DOHH2 (cell line): ENCODE results near the gene ANKRD13A.
"Not testable (repeated sequence)": the region's sequence is repeated elsewhere in the genome, so short reads cannot be mapped to it uniquely, and the experiment has no call there.

Experiments used
- H3F3A ChIP-seq: fragments of 200-600 bp; sonication (generic), shearing (Covaris generic); 2 replicates; pipeline ENCODE4 v1.6.0; 2016; ENCODE audit warnings: antibody characterized with exemption, mild to moderate bottlenecking; ENCODE audit not compliant: control insufficient read depth, insufficient read depth
- H3K27ac ChIP-seq: fragments of 200-600 bp; sonication (generic); 2 replicates; pipeline ENCODE4 v1.5.1; 2014; ENCODE audit warnings: low read depth, mild to moderate bottlenecking, low read length, moderate library complexity
- H3K27me3 ChIP-seq: fragments of 200-600 bp; sonication (generic); 2 replicates; pipeline ENCODE4 v1.6.1; 2014; ENCODE audit warnings: mild to moderate bottlenecking, low read length, mixed read lengths; ENCODE audit not compliant: control insufficient read depth
- H3K36me3 ChIP-seq: fragments of 200-600 bp; sonication (generic); 2 replicates; pipeline ENCODE4 v1.6.1; 2014; ENCODE audit warnings: mild to moderate bottlenecking, low read length, moderate library complexity, mixed read lengths; ENCODE audit not compliant: control insufficient read depth
- H3K4me1 ChIP-seq: fragments of 200-600 bp; sonication (generic); 2 replicates; pipeline ENCODE4 v1.6.1; 2014; ENCODE audit warnings: mild to moderate bottlenecking, low read length, mixed read lengths; ENCODE audit not compliant: control insufficient read depth
- H3K4me2 ChIP-seq: fragments of 200-600 bp; sonication (generic); 2 replicates; pipeline ENCODE4 v1.6.0; 2014; ENCODE audit warnings: mild to moderate bottlenecking, low read length, moderate library complexity
- H3K4me3 ChIP-seq: fragments of 200-600 bp; sonication (generic); 2 replicates; pipeline ENCODE4 v1.5.1; 2014; ENCODE audit warnings: mild to moderate bottlenecking, low read length, mixed read lengths
- H3K79me2 ChIP-seq: fragments of 200-600 bp; sonication (generic); 2 replicates; pipeline ENCODE4 v1.6.1; 2014; ENCODE audit warnings: mild to moderate bottlenecking, low read length, mixed read lengths; ENCODE audit not compliant: control insufficient read depth
- H3K9me2 ChIP-seq: fragments of 200-600 bp; sonication (generic); replicated peaks from 2 replicates; pipeline ENCODE4 v1.6.1; 2014; ENCODE audit warnings: mild to moderate bottlenecking, low read length, mixed read lengths; ENCODE audit not compliant: control insufficient read depth
- H3K9me3 ChIP-seq: fragments of 200-600 bp; sonication (generic); 2 replicates; pipeline ENCODE4 v1.6.1; 2014; ENCODE audit warnings: antibody characterized with exemption, low read length, mixed read lengths; ENCODE audit not compliant: control insufficient read depth, insufficient read depth
- H4K20me1 ChIP-seq: fragments of 200-600 bp; sonication (generic); 2 replicates; pipeline ENCODE4 v1.6.0; 2014; ENCODE audit warnings: low read depth, mild to moderate bottlenecking, antibody characterized with exemption, low read length, moderate library complexity; ENCODE audit not compliant: control insufficient read depth, insufficient read depth
- CTCF ChIP-seq: fragments of 200-600 bp; sonication (generic); IDR thresholded peaks from one replicate; pipeline ENCODE4 v1.5.1; 2014; ENCODE audit warnings: antibody characterized with exemption, mild to moderate bottlenecking, low read depth, low read length; ENCODE audit not compliant: poor library complexity, severe bottlenecking
- EZH2phosphoT487 ChIP-seq: fragments of 200-600 bp; sonication (generic); IDR thresholded peaks from 2 replicates; pipeline ENCODE4 v1.6.1; 2017; ENCODE audit warnings: borderline replicate concordance, mild to moderate bottlenecking, antibody characterized with exemption, low read length, moderate library complexity, mixed read lengths

ANKRD13A gene

GRCh38 chr12:110079477-110080400 is 80.5 kb downstream of the ANKRD13A start:
- H3K27ac ChIP-seq: 0 out of 2 replicates have a peak overlapping the region, but pooled peaks have one; percentile 3
- peak overlapping the region; percentile 57 for H3K4me2 ChIP-seq
- H3K4me3 ChIP-seq: peak overlapping the region; percentile 63

GRCh38 chr12:110080410-110080809 is 81.2 kb downstream of the ANKRD13A start:
- Histone ChIP-seq H3F3A (no peaks in the 10 kb centered on the region), H3K4me2 (peak overlapping the region; percentile 57), H3K4me3 (peak overlapping the region; percentile 63), H3K9me3 (no peaks in the 10 kb centered on the region), H3K79me2 (no peaks in the 10 kb centered on the region), H3K27ac (no peak overlapping the region), H3K36me3 (no peaks in the 10 kb centered on the region), H3K4me1 (peaks cover 16% of the 10 kb centered on the region), H3K27me3 (peaks cover 2% of the 10 kb centered on the region; the same call in 1 of the 2 replicates), H3K9me2 (no peaks in the 10 kb centered on the region), H4K20me1 (no peaks in the 10 kb centered on the region)
- TF ChIP-seq CTCF: no peak
- no peak for TF ChIP-seq EZH2phosphoT487

More at GRCh38 chr12:110079477-110080400, 80.5 kb downstream of the ANKRD13A start:
- no peaks in the 10 kb centered on the region for H3K9me2 ChIP-seq
- H3K4me1 ChIP-seq: peaks cover 16% of the 10 kb centered on the region
- no peaks in the 10 kb centered on the region for H3K27me3 ChIP-seq
- H4K20me1 ChIP-seq: no peaks in the 10 kb centered on the region
- no peaks in the 10 kb centered on the region for H3K36me3 ChIP-seq
- no peaks in the 10 kb centered on the region for H3K79me2 ChIP-seq
- no peak for TF ChIP-seq EZH2phosphoT487
- no peak for TF ChIP-seq CTCF
- no peaks in the 10 kb centered on the region for H3K9me3 ChIP-seq
- no peaks in the 10 kb centered on the region for H3F3A ChIP-seq

GRCh38 chr12:110084314-110085015 is 85.2 kb downstream of the ANKRD13A start:
- Histone ChIP-seq H3K4me1 (peaks cover 11% of the 10 kb centered on the region), H3K79me2 (no peaks in the 10 kb centered on the region), H3K27ac (no peak overlapping the region), H3K27me3 (peaks cover 8% of the 10 kb centered on the region), H4K20me1 (no peaks in the 10 kb centered on the region), H3K9me2 (no peaks in the 10 kb centered on the region), H3K4me2 (no peak overlapping the region), H3K4me3 (no peak overlapping the region), H3F3A (no peaks in the 10 kb centered on the region), H3K9me3 (no peaks in the 10 kb centered on the region), H3K36me3 (no peaks in the 10 kb centered on the region)
- TF ChIP-seq EZH2phosphoT487 (no peak), CTCF (no peak)

- H3K4me2 ChIP-seq, H3K4me1 ChIP-seq, H4K20me1 ChIP-seq: not testable (repeated sequence)
These were observed 89.0 kb downstream of the ANKRD13A start for GRCh38 chr12:110088216-110088615.

More at GRCh38 chr12:110088216-110088615, 89.0 kb downstream of the ANKRD13A start:
- not testable (repeated sequence) for H3K36me3 ChIP-seq, H3K9me2 ChIP-seq, H3K79me2 ChIP-seq, H3K9me3 ChIP-seq, H3F3A ChIP-seq, H3K4me3 ChIP-seq, H3K27ac ChIP-seq
- peaks cover 23% of the 10 kb centered on the region for H3K27me3 ChIP-seq
